ENCODE data around the gene UBE2N.

DNA sequence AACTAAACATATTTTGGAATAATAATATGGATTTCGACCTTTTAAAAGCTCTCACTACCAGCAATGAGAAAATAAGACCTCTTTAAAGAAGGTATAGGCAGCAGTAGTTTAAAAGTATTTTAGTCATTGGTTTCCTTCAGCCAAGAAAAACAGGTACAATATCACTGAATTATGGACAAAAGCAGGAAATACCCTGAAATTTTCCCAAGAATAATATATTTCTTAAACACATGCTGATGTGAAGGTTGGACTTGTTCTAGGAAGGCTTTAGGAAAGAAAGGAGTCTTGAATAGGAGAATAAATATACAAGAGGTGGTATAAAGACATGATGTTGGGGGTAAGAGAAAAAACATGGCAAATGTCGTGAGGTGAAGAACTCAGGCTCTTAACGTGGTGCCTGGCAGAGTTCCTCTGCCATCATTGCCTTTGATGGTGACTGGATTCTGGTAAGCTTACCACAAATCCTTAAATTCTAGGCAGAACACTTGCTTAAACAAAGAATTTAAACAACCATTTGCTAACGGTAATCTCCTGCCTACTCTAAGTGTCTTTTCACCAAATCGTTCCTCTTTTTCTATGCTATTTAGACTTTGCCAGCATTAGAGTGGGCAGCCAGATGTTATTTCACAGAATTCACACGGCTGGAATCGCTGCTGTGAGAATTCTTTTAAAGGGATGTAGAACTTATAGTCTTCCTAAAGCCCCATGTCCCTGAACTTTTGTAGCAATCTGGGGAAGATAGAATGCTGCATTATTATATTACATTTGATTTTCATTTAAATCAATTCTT lies 75.9 kb downstream of the UBE2N start:
- TF ChIP-seq EZH2 (IDR thresholded peaks at IDR 0.05; ENCODE audit: borderline replicate concordance, low read depth, low read length, poor library complexity, severe bottlenecking) = no peak
- TF ChIP-seq, protein P1, sequence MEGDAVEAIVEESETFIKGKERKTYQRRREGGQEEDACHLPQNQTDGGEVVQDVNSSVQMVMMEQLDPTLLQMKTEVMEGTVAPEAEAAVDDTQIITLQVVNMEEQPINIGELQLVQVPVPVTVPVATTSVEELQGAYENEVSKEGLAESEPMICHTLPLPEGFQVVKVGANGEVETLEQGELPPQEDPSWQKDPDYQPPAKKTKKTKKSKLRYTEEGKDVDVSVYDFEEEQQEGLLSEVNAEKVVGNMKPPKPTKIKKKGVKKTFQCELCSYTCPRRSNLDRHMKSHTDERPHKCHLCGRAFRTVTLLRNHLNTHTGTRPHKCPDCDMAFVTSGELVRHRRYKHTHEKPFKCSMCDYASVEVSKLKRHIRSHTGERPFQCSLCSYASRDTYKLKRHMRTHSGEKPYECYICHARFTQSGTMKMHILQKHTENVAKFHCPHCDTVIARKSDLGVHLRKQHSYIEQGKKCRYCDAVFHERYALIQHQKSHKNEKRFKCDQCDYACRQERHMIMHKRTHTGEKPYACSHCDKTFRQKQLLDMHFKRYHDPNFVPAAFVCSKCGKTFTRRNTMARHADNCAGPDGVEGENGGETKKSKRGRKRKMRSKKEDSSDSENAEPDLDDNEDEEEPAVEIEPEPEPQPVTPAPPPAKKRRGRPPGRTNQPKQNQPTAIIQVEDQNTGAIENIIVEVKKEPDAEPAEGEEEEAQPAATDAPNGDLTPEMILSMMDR (conservative IDR thresholded peaks at IDR 0.05; ENCODE audit: low read depth, low read length) = no peak

Data from A673 (cell line).